ENCODE data around the gene TECR.

The TECR gene

DNA sequence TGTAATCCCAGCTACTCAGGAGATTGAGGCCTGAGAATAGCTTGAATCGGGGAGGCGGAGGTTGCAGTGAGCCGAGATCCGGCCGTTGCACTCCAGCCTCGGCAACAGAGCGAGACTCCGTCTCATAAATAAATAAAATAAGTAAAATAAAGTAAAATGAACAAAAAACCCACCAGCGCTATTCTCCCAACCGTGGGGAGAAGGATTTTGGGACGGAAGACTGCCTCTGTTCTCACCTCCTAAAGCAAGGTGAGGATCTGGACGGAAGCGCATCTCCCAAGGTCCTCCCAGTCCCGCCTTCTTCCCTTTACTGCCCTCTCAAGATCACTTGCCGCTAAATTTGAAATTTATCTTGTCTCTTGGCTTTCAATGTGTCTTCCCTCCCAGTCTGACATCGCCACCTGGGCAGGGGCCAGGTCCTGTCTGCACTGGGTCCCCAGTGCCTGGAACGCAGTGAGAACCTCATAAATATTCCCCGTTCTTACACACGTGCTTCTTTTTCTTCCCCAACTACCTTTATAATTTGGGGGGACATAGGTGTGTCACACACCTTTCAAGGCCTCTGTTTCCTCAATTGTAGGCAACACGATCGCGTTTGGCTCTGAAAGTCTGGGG is 10.0 kb upstream of the TECR start:
- Histone ChIP-seq H3K9me3 (no peaks in the 10 kb centered on the region), H3K4me1 (no peaks in the 10 kb centered on the region), H3K36me3 (peaks cover 21% of the 10 kb centered on the region), H3K4me3 (ENCODE audit: low read depth, low read length) (no peak overlapping the region), H3K27me3 (no peaks in the 10 kb centered on the region)
- TF ChIP-seq, protein P1, sequence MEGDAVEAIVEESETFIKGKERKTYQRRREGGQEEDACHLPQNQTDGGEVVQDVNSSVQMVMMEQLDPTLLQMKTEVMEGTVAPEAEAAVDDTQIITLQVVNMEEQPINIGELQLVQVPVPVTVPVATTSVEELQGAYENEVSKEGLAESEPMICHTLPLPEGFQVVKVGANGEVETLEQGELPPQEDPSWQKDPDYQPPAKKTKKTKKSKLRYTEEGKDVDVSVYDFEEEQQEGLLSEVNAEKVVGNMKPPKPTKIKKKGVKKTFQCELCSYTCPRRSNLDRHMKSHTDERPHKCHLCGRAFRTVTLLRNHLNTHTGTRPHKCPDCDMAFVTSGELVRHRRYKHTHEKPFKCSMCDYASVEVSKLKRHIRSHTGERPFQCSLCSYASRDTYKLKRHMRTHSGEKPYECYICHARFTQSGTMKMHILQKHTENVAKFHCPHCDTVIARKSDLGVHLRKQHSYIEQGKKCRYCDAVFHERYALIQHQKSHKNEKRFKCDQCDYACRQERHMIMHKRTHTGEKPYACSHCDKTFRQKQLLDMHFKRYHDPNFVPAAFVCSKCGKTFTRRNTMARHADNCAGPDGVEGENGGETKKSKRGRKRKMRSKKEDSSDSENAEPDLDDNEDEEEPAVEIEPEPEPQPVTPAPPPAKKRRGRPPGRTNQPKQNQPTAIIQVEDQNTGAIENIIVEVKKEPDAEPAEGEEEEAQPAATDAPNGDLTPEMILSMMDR (IDR thresholded peaks at IDR 0.05; ENCODE audit: low read depth, low read length): no peak
- no peak for DNase-seq

DNA sequence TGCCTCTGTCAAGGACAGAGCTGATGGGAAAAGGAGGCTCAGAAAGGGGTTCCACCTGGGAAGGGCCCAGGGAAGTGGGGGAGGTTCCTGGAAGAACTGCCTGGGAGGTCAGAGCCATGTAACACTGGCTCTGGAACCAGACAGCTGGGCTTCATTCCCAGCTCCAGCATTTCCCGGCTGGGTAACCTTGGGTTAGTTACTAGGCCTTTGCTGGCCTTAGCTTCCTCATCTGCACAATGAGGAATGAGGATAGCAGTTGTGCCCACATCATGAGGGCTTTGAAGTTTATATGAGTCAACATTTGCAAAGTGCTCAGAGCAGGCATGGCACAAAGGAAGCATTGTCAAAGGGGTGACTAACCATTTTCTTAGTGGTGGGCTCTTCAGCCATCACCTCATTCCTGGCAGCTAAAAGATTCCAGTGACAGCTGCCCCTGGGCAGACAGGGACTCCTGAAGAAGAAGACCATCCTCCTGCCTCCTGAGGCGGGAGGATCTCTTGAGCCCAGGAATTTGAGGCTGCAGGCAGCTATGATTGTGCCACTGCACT is 9.5 kb upstream of the TECR start:
- Histone ChIP-seq H3K9me3 (no peaks in the 10 kb centered on the region), H3K4me3 (ENCODE audit: low read depth, low read length) (no peak overlapping the region), H3K4me1 (no peaks in the 10 kb centered on the region), H3K27me3 (no peaks in the 10 kb centered on the region), H3K36me3 (peaks cover 16% of the 10 kb centered on the region)
- TF ChIP-seq, protein P1 (IDR thresholded peaks at IDR 0.05; ENCODE audit: low read depth, low read length): no peak
- no peak for DNase-seq

DNA sequence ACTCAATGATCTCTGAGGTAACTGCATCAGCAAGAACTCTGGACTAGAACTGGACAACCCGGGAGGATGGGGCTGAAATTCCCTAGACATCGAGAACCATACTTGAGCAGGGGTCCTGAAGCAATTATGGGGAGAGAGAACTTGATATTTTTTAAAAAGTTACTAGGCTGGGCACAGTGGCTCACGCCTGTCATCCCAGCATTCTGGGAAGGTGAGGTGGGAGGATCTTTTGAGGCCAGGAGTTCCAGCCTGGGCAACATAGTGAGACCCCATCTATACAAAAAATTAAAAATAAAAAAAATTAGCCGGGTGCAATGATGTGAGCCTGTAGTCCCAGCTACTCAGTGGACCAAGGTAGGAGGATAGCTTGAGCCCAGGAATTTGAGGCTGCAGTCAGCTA is 8.9 kb upstream of the TECR start:
- DNase-seq: no peak
- Histone ChIP-seq H3K4me1 (no peaks in the 10 kb centered on the region), H3K36me3 (peaks cover 10% of the 10 kb centered on the region), H3K27me3 (no peaks in the 10 kb centered on the region), H3K9me3 (no peaks in the 10 kb centered on the region), H3K4me3 (ENCODE audit: low read depth, low read length) (no peak overlapping the region)
- TF ChIP-seq, protein P1 (IDR thresholded peaks at IDR 0.05; ENCODE audit: low read depth, low read length): no peak

DNA sequence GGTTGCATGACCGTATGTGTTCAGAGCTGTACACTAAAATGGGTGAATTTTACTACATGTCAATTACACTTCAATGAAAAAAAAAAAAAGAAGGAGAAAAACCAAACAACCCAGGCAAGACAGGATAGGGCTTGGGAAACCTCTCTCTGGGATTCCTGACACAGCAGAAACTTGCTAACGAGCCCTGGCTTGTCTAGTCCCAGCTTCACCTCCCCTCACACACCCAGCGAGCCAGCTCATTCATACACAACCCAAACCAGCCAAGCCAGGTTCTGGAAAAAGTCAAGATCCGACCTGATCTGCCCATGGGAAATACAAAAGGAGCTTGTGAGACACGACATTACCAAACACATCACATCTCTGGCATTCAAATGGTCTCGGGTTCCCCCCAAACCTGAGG is 3.7 kb upstream of the TECR start:
- H3K9me3 ChIP-seq: no peaks in the 10 kb centered on the region
- H3K27me3 ChIP-seq: no peaks in the 10 kb centered on the region
- TF ChIP-seq, protein P1 (IDR thresholded peaks at IDR 0.05; ENCODE audit: low read depth, low read length): no peak
- H3K36me3 ChIP-seq: no peaks in the 10 kb centered on the region
- H3K4me3 ChIP-seq (ENCODE audit: low read depth, low read length): no peak overlapping the region
- no peaks in the 10 kb centered on the region for H3K4me1 ChIP-seq
- DNase-seq: no peak

DNA sequence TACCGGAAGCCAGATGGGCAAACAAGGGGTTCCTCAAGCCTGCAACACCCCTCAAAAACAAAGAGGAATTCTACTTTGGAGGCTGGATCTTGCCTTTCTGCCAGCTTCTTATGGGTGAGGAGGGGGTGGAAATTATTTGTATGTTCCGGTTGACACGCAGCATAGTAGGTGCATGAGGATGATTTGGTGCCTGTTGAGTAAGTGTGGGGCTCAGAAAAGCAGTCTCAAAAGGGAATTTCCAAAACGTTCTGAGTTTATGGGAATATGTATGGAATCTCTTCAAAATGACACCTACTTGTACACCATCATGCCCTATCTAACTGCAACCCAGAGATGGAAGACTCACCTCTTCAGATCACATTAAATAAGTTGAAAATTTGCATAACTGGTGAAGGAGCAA is 3.0 kb upstream of the TECR start:
- DNase-seq: no peak
- H3K4me3 ChIP-seq (ENCODE audit: low read depth, low read length): no peak overlapping the region
- H3K27me3 ChIP-seq: no peaks in the 10 kb centered on the region
- H3K9me3 ChIP-seq: no peaks in the 10 kb centered on the region
- no peaks in the 10 kb centered on the region for H3K36me3 ChIP-seq
- H3K4me1 ChIP-seq: no peaks in the 10 kb centered on the region
- TF ChIP-seq, protein P1 (IDR thresholded peaks at IDR 0.05; ENCODE audit: low read depth, low read length): no peak

DNA sequence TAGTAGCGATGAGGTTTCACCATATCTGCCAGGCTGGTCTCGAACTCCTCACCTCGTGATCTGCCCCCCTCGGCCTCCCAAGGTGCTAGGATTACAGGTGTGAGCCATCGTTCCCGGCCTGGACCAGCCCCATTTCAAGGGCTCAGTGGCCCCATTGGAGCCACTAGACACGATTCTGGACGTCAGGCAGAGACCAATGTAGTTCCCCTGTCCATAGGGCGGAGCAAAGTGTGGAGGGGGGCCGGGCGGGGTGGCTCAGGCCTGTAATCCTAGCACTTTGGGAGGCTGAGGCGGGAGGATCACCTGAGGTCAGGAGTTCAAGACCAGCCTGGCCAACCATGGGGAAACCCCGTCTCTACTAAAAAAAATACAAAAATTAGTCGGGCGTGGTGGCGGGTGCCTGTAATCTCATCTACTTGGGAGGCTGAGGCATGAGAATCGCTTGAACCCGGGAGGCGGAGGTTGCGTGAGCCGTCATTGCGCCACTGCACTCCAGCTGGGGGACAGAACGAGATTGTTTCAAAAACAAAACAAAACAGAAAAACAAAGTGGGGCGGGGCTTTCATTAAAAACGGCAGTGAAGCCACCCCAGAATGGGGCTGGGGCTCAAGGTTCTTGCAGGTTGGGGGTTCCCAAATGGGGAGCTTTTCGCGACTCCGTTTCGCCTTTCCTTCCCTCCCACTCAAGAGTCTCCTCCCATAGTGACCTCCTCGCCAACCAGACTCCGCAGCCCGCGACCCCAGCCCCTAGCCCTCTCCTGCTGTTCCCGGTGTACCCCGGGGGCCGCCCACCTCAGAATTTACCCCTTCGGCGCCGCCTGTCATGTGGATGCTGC is 758 bp upstream of the TECR start:
- H3K4me1 ChIP-seq: no peaks in the 10 kb centered on the region
- TF ChIP-seq, protein P1 (IDR thresholded peaks at IDR 0.05; ENCODE audit: low read depth, low read length): no peak
- DNase-seq: no peak
- peak overlapping the region; percentile 57 for H3K4me3 ChIP-seq (ENCODE audit: low read depth, low read length)
- H3K36me3 ChIP-seq: no peaks in the 10 kb centered on the region
- H3K9me3 ChIP-seq: no peaks in the 10 kb centered on the region
- H3K27me3 ChIP-seq: no peaks in the 10 kb centered on the region

All from BE2C (cell line).